ENCODE data around the gene VGLL4. TPM values are rescaled to one million over a fixed set of nuclear protein-coding genes. Genes with fewer than 3 reads are reported as not detected.
"Not testable (repeated sequence)": the region's sequence is repeated elsewhere in the genome, so short reads cannot be mapped to it uniquely, and the experiment has no call there.

Gene VGLL4
- total RNA-seq, 1 experiment from 2014 or later = 41.2 TPM

DNA sequence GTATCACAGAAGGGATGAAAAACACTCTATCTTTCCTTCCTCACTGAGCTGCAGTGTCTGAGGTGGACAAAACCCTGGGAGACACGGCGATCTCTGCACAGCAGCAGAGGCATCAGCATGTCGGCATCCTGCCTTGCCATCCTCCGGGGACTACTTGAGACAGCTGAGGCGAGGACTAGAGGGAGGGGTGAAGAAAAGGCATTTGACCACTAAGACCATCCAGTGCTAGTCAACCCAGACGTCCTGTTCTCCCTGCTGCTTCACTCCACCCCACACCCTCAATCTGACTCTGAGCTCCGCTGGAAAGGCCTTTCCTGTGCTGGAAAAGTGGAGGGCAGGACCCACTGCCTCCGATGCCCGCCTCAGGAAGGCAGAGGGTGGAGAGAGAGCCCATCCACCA is 67.3 kb downstream of the VGLL4 start:
- Histone ChIP-seq H3K27me3 (replicated peaks; ENCODE audit: insufficient read depth, low read depth, low read length, poor library complexity) (no peaks in the 10 kb centered on the region), H3K36me3 (ENCODE audit: insufficient read depth, low read length, poor library complexity, severe bottlenecking) (peaks cover 2% of the 10 kb centered on the region), H3K27ac (ENCODE audit: low read depth, low read length, poor library complexity, severe bottlenecking) (no peak overlapping the region), H3K4me3 (ENCODE audit: low read depth, low read length, poor library complexity, severe bottlenecking) (no peak overlapping the region), H3K4me1 (ENCODE audit: insufficient read depth, low read length, poor library complexity, severe bottlenecking) (peaks cover 14% of the 10 kb centered on the region), H3K9me3 (ENCODE audit: low read depth, low read length, poor library complexity, severe bottlenecking) (no peaks in the 10 kb centered on the region)
- intact Hi-C loops (cut with micrococcal nuclease; ENCODE audit: unreplicated experiment) = no loop called here
- DNase-seq (ENCODE audit: low spot score) = no peak
- POLR2A ChIA-PET (ENCODE audit: low non-redundant PET) = no interaction called here
- CTCF ChIA-PET = no interaction called here
- TF ChIP-seq, protein P1, sequence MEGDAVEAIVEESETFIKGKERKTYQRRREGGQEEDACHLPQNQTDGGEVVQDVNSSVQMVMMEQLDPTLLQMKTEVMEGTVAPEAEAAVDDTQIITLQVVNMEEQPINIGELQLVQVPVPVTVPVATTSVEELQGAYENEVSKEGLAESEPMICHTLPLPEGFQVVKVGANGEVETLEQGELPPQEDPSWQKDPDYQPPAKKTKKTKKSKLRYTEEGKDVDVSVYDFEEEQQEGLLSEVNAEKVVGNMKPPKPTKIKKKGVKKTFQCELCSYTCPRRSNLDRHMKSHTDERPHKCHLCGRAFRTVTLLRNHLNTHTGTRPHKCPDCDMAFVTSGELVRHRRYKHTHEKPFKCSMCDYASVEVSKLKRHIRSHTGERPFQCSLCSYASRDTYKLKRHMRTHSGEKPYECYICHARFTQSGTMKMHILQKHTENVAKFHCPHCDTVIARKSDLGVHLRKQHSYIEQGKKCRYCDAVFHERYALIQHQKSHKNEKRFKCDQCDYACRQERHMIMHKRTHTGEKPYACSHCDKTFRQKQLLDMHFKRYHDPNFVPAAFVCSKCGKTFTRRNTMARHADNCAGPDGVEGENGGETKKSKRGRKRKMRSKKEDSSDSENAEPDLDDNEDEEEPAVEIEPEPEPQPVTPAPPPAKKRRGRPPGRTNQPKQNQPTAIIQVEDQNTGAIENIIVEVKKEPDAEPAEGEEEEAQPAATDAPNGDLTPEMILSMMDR (conservative IDR thresholded peaks at IDR 0.05; ENCODE audit: low read depth, low read length) = no peak
- TF ChIP-seq EZH2 (IDR thresholded peaks at IDR 0.05; ENCODE audit: borderline replicate concordance, low read depth, low read length, poor library complexity, severe bottlenecking) = no peak
- no TSS peak for BruUV-seq (replicated peaks)

DNA sequence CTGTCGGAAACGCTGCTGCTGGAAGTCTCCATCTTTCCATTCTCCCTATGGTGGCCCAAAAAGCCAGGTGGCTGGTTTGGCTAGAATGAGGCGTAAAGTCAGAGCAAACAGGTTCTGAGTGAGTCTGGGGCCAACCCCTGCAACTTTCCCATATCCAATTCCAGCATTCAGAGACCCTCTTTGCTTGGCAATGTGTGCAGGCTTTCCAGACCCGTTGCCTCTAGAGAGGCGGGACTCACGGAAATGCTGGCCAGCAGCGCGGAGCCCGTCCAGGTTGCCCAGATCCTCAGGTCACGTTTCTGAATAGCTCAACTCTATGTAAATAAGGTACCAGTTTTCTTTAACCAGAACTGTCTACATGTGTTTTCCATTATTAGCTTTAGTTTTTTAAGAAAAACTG is 68.0 kb downstream of the VGLL4 start:
- no peak overlapping the region for H3K4me3 ChIP-seq (ENCODE audit: low read depth, low read length, poor library complexity, severe bottlenecking)
- H3K9me3 ChIP-seq (ENCODE audit: low read depth, low read length, poor library complexity, severe bottlenecking) = no peaks in the 10 kb centered on the region
- TF ChIP-seq, protein P1 (conservative IDR thresholded peaks at IDR 0.05; ENCODE audit: low read depth, low read length) = no peak
- no peak for TF ChIP-seq EZH2 (IDR thresholded peaks at IDR 0.05; ENCODE audit: borderline replicate concordance, low read depth, low read length, poor library complexity, severe bottlenecking)
- ChIA-PET CTCF (no interaction called here), POLR2A (ENCODE audit: low non-redundant PET) (no interaction called here)
- peaks cover 7% of the 10 kb centered on the region for H3K4me1 ChIP-seq (ENCODE audit: insufficient read depth, low read length, poor library complexity, severe bottlenecking)
- H3K27me3 ChIP-seq (replicated peaks; ENCODE audit: insufficient read depth, low read depth, low read length, poor library complexity) = no peaks in the 10 kb centered on the region
- H3K36me3 ChIP-seq (ENCODE audit: insufficient read depth, low read length, poor library complexity, severe bottlenecking) = peaks cover 2% of the 10 kb centered on the region
- intact Hi-C loops (cut with micrococcal nuclease; ENCODE audit: unreplicated experiment) = no loop called here
- no peak overlapping the region for H3K27ac ChIP-seq (ENCODE audit: low read depth, low read length, poor library complexity, severe bottlenecking)
- no peak for DNase-seq (ENCODE audit: low spot score)
- BruUV-seq (replicated peaks) = no TSS peak

DNA sequence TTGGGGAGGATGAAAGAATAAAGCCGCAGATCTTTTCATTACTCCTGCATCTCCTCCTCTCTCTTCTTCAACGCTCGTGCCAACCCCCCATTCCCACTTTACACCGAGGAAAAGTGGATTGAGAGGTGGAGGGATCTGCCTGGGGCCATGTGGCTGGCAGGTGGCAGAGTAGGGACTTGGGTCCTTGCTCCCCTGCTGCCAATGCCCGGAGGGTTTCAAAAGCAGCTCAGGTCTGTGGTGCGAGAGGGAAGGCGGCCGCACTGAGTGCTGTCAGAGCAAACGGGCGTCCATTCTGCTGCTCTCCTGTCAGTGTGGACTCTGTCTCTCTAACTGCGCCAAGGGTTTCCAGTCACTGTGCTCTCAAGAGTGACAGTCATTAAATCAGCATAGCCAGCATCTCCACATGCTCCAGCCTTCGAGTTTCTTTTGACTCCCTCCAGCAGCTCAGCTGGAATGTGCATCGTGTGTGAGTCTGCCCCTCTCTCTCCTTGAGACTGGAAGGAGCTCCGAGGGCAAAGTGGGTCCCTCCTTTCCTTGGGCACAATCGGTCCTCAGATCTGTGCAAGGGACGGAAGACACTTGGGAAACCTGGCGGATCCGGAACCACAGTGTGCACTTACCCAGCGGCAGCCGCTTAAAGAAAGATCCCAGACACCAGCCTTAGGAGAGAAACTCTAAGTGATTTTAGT is 68.6 kb downstream of the VGLL4 start:
- Histone ChIP-seq H3K4me1 (ENCODE audit: insufficient read depth, low read length, poor library complexity, severe bottlenecking) (peaks cover 5% of the 10 kb centered on the region), H3K4me3 (ENCODE audit: low read depth, low read length, poor library complexity, severe bottlenecking) (no peak overlapping the region), H3K36me3 (ENCODE audit: insufficient read depth, low read length, poor library complexity, severe bottlenecking) (peaks cover 2% of the 10 kb centered on the region), H3K9me3 (ENCODE audit: low read depth, low read length, poor library complexity, severe bottlenecking) (no peaks in the 10 kb centered on the region), H3K27me3 (replicated peaks; ENCODE audit: insufficient read depth, low read depth, low read length, poor library complexity) (no peaks in the 10 kb centered on the region), H3K27ac (ENCODE audit: low read depth, low read length, poor library complexity, severe bottlenecking) (no peak overlapping the region)
- CTCF ChIA-PET = no interaction called here
- intact Hi-C loops (cut with micrococcal nuclease; ENCODE audit: unreplicated experiment) = no loop called here
- TF ChIP-seq, protein P1 (conservative IDR thresholded peaks at IDR 0.05; ENCODE audit: low read depth, low read length) = no peak
- no peak for TF ChIP-seq EZH2 (IDR thresholded peaks at IDR 0.05; ENCODE audit: borderline replicate concordance, low read depth, low read length, poor library complexity, severe bottlenecking)
- POLR2A ChIA-PET (ENCODE audit: low non-redundant PET) = no interaction called here
- no peak for DNase-seq (ENCODE audit: low spot score)
- BruUV-seq (replicated peaks) = no TSS peak

DNA sequence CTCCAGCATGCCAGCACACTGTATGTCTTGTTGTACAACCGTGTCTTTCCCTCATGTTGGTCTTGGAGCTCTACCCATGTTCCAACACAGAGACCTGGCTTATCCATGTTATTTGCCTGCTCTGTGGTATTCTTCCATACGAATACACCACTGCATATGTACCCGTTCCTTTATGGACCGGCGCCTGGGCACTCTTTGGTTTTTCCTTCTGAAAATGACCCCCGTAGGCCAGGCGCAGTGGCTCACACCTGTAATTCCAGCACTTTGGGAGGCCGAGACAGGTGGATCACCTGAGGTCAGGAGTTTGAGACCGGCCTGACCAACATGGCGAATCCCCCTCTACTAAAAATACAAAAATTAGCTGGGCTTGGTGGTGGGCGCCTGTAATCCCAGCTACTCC is 71.1 kb downstream of the VGLL4 start:
- DNase-seq (ENCODE audit: low spot score); H3K4me1 ChIP-seq (ENCODE audit: insufficient read depth, low read length, poor library complexity, severe bottlenecking); H3K27me3 ChIP-seq (replicated peaks; ENCODE audit: insufficient read depth, low read depth, low read length, poor library complexity); H3K4me3 ChIP-seq (ENCODE audit: low read depth, low read length, poor library complexity, severe bottlenecking); H3K36me3 ChIP-seq (ENCODE audit: insufficient read depth, low read length, poor library complexity, severe bottlenecking); CTCF ChIA-PET; H3K9me3 ChIP-seq (ENCODE audit: low read depth, low read length, poor library complexity, severe bottlenecking); H3K27ac ChIP-seq (ENCODE audit: low read depth, low read length, poor library complexity, severe bottlenecking); BruUV-seq (replicated peaks); intact Hi-C loops (cut with micrococcal nuclease; ENCODE audit: unreplicated experiment); POLR2A ChIA-PET (ENCODE audit: low non-redundant PET): not testable (repeated sequence)
